ENCODE data around the gene DYNC1LI1. TPM values are rescaled to one million over a fixed set of nuclear protein-coding genes. Genes with fewer than 3 reads are reported as not detected.
"Not testable (repeated sequence)": the region's sequence is repeated elsewhere in the genome, so short reads cannot be mapped to it uniquely, and the experiment has no call there.

The DYNC1LI1 gene
- total RNA-seq, 1 donor from 2014 or later = 38.6 TPM

DNA sequence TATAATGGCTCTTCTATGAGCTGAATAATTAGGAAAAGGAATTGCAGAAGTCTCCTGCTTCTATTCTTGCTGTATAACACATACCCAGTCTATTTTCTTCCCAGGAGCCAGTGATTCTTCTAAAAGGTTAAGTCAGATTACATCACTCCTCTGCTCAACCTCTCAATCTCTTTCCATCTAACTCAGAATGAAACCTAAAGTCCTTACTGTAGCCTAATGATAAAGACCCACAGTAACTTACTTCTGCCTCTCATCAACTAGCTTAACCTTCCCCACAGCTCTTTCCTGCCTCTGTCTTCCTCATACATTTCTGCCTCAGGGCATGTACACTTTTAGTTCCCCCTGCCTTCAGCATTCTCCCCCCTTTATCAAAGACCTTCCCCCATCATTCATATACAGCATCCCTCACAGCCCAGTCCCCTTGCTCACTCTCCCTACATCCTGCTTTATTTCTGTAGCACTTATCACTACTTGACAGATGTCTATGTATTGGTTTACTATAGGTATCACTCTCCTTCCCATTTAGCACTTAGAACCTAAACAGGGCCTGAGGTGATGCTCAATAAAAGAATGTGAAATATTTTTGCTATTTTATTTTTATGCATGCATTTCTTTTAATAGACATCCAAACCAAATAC lies 39.5 kb downstream of the DYNC1LI1 start:
- no peak for DNase-seq (ENCODE audit: low read depth in 2 of 2)

DNA sequence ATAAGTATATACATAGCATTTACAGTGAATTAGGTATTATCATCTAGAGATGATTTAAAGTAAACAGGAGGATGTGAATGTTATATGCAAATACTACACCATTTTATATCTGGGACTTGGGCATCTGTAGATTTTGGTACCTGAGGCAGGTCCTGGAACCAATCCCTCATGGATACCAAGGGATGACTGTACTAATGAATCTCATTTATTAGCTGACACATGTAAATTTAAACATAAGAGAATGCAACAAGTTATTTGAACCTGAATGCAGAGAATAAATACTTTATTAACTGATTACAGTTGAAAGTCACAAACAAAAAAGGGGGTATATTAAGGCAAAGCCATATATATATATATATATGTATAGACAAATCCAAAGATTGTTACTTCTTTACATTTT lies 44.9 kb downstream of the DYNC1LI1 start:
- no peak for DNase-seq (ENCODE audit: low read depth in 2 of 2)

DNA sequence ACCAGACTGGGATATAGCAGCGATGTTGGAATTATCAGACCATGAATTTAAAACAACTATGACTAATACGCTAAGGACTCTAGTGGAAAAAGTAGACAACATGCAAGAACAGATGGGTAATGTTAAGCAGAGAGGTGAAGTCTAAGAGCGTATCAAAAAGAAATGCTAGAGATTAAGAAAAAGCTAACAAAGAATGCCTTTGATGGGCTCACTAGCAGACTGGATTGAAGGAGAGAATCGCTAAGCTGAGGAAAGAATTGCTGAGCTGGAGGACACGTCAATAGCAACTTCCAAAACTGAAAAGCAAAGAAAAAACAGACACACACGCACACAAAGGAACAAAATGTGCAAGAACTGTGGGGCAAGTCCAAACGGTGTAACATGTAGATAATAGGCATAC lies 48.0 kb downstream of the DYNC1LI1 start:
- no peak for DNase-seq (ENCODE audit: low read depth in 2 of 2)

DNA sequence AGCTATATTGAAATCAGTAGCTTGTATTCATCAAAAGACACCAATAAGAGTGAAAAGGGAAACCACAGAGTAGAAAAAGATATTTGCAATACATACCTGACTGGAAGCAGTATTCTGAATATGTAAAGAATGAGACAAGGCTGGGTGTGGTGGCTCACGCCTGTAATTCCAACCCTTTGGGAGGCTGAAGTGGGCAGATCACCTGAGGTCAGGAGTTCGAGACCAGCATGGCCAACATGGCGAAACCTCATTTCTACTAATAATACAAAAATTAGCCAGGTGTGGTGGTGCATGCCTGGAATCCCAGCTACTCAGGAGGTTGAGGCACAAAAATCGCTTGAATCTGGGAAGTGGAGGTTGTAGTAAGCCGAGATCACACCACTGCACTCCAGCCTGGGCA lies 51.7 kb downstream of the DYNC1LI1 start:
- DNase-seq (ENCODE audit: low read depth in 2 of 2) = not testable (repeated sequence)

DNA sequence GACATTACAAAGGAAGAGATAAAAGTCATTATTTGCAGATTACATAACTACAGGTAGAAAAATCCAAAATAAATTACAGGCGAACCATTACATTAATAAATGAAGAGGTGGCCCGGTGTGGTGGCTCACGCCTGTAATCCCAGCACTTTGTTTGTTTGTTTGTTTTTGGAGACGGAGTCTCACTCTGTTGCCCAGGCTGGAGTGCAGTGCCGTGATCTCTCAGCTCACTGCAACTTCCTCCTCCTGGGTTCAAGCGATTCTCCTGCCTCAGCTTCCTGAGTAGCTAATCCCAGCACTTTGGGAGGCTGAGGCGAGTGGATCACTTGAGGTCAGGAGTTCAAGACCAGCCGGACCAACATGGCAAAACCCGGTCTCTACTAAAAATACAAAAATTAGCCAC lies 53.9 kb downstream of the DYNC1LI1 start:
- DNase-seq (ENCODE audit: low read depth in 2 of 2) = not testable (repeated sequence)

DNA sequence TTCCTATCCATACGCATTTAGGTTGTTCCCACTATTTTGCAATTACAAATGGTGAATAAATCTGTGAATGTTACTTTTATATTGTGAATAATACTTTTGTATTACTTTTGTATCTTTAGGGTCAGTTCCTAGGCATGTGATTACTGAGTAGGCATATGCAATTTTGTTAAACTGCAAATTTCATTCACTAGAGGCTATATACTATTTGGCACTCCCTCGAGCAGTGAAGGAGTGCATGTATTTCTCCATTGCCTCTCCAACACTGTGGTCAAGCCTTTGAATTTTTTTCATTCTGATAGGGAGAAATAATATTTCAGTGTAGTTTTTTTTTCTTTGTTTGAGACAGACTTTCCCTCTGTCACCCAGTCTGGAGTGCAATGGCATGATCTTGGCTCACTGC lies 59.7 kb downstream of the DYNC1LI1 start:
- DNase-seq (ENCODE audit: low read depth in 2 of 2) = no peak

DNA sequence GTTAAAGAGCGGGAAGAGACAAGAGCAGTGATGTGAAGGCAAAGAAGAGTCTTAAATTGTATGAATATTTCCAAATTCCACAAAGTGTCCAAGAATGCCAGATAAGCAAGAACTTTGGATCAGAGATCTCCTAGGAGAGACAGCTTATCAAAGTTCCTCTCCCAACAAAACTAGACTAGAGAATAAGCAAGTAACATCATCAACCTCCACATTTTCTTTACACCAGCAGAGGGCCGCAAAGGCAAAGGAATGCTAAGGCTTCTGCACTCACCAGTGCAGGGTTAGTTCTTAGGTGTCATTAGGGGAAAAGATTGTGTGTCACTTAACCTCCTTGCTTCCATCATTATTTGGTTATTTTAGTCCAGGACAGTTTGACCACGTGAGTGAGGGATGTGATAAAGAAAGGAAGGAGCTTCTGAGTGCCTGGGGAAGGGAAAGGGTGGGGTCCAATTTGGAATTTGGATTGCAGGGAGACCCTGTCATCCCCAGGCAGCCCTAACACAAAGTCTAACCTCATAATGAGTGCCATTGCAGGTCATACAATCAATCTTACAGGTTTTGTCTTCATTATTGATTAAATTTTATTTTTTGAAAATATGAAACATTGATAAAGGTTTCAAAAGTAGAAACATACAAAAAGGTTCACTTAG lies 60.5 kb downstream of the DYNC1LI1 start:
- DNase-seq (ENCODE audit: low read depth in 2 of 2) = peak; percentile 56 to 75

DNA sequence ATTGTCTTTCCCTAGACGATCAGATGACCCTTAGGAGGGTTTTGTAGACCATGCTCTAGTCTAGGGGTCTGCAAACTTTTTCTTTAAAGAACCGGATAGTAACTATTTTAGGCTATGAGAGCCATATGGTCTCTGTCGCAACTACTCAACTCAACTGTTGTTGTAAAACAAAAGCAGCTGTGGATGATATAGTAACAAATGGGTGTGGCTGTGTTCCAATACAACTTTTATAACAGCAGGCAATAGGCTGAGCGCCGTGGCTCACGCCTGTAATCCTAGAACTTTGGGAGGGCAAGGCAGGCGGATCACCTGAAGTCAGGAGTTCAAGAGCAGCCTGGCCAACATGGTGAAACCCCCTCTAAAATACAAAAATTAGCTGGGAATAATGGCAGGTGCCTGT lies 61.9 kb downstream of the DYNC1LI1 start:
- DNase-seq (ENCODE audit: low read depth in 2 of 2) = no peak

DNA sequence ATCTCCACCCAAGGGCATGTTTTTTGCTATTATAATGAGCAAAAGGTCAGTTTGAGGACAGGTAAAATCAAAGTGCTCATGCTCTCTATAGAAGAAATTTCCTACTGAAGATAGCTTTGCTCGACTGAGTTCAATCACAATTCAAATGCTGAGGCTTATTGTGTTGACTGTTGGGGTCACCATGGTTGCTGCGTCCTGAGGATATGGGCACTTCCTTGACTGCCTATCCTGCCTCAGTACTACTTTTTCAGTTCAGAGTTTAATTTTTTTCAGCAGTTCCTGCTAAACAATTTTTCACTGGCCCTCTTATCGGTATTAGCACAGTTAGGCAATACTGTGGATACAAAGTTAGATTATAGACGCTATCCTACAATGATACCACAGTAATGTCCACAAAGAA lies 64.2 kb downstream of the DYNC1LI1 start:
- peak in 1 of 2 donors; percentile 51 for DNase-seq (ENCODE audit: low read depth in 2 of 2)

DNA sequence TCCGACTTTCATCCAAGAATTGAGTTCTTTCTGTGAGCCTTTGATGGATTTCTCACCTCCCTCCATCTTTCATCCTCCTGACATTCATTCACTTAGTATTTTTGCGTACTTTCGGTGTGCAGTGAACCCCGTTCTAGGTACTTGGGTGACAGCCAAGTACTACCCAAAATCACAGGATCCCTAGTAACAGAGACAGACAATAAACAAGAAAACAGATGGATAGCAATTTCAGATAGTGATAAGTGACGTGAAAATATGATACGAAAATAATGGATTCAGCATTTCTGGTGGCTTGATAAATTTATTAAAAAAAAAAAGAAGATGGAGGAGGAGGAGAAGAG lies 67.7 kb downstream of the DYNC1LI1 start:
- DNase-seq (ENCODE audit: low read depth in 2 of 2) = no peak

DNA sequence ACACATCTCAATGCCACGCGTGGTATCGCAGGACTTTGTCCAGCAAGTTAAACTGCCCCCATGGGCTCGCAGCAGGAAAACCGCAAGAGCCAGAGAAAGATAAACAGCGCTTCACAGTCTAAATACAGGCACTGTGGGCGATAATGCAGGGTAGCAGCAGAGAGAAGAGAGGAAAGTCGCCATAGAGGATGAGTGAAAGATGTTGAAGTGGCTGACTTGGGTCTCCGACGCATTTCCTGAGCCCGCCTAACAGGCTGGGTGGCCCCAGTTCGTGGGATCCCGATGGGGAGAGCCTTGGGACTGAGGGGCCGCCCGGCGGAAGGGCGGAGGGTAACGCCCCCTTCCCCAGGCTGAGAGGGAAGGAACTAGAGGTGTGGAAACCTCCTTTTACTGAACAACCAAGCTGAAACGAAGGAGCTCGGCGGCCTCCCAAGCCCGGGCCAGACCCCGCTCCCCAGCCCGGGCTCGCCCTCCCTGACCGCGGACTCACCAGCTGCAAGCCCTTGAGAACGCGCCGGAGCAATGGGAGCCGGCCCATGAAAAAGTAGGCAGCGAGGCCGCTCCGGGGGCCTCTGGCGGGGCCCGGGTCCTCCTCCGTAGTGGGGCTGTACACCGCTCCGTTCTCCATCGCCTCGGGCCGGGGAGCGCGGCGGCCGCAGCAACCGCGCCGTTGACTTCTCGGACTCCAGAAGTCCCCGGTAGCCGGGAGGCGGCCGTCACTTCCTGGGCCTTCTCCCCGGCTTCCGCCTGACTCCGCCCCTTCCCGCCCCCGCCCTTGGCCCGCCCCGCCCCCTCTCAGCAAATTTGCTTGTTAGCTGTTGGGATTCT lies 68.3 kb downstream of the DYNC1LI1 start, which contains the start of gene CMTM6:
TSS of gene CMTM6 (minus strand) at position 735 of the 828 bp plus-strand sequence. CDS start at position 628, 107 bp downstream.
- DNase-seq (ENCODE audit: low read depth in 2 of 2) = peak; percentile 40 to 75

DNA sequence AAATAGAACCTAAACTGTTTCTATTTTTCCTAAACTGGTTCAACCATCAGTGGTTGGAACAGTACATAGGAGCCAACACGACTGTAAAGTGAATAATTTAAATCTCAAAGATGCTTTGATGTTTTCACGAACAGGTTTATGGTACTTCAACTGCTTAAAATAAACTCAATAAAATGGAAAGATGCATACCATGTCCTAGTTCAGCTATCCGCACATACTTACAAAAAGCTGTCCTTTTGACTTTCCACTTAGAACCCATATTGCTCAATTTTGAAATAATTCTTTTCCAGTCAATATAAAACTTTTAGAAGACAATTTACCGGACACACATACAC lies 68.9 kb downstream of the DYNC1LI1 start:
- DNase-seq (ENCODE audit: low read depth in 2 of 2) = no peak

DNA sequence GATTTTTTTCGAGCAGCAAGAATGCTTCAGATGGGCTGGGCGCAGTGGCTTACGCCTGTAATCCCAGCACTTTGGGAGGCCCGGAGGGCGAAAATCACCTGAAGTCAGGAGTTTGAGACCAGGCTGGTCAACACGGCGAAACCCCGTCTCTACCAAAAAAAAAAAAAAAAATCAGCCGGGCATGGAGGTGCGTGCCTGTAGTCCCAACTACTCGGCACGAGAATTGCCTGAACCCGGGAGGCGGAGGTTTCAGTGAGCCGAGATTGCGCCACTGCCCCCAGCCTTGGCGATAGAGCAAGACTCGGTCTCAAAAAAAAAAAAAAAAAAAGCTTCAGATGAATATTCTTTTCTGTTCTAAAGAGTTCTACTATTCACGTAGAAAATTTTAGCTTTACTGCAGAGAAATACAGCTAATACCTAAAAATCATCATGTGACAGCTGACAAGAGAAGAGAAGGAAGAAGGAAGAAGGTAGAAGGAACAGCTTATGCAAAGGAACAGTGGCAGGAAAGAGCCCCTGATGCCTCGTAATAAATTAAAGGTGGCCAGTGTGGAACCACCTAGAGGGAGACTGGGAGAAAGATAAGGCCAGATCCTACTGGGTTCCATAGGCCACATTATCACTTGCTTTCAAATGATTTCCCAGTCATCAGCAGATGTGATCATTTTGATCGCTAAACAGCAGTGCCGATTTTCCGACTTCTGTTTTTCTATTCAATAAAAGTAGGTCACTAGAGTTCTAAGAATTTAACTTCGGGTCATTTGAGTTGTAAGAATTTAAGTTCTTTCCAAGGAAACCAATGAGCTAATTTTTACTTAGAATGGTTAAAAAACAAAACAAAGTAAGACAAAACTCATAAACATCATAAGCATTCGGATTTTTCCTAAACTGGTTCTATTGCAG lies 69.5 kb downstream of the DYNC1LI1 start:
- no peak for DNase-seq (ENCODE audit: low read depth in 2 of 2)

DNA sequence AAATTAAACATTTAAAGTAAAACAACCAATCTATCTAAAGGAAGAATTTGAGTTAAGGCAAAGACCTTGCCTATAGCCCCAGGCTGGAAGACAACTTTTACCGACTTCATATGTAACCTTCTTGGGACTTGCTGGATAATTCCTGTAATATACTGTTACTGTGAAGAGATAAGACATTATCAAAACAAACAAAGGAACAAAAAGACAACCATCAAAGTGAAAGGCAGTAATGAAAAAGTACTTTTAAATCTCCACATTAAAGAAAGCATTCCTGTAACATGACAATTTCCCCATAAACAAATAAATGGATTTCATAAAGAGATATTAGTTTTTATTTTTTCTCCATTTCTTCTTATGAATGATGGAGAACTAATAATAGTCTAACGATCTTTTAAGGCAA lies 70.4 kb downstream of the DYNC1LI1 start:
- DNase-seq (ENCODE audit: low read depth in 2 of 2) = no peak

DNA sequence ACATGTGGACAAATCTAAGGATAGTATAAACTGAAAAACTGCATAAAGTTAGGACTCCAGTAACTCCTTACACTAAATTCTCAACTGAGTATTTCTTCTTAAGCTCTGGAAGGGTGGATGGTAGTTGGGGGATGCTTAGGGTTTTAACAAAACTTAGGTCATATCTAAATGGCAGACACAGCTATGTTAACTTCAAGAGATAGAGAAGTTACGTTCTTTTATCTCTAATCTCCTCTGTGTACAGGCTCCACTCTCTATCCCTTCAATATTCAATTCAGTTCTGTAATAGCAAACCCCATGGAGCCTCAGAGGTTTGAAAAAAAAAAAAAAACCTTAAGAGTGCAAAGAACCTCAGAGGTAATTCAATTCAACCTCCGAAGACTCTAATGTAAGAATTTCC lies 71.1 kb downstream of the DYNC1LI1 start:
- no peak for DNase-seq (ENCODE audit: low read depth in 2 of 2)

DNA sequence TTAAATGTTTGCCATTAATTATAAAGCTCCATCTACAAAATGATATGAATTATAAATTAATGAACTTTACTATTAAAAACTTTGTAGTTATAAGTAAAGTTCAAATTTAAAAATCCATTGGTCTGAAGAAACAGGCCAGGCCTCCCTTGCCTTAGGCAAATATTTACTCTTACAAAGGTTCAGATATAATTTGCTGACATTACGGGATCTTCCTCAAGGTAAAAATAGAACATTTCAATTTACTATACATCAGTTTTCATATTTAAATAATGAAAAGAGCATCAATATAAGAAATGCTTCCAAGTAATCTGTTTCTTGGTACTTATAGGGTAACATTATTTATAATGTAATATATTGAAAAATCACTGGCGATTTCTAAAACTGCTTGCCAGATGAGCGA lies 71.7 kb downstream of the DYNC1LI1 start:
- no peak for DNase-seq (ENCODE audit: low read depth in 2 of 2)

DNA sequence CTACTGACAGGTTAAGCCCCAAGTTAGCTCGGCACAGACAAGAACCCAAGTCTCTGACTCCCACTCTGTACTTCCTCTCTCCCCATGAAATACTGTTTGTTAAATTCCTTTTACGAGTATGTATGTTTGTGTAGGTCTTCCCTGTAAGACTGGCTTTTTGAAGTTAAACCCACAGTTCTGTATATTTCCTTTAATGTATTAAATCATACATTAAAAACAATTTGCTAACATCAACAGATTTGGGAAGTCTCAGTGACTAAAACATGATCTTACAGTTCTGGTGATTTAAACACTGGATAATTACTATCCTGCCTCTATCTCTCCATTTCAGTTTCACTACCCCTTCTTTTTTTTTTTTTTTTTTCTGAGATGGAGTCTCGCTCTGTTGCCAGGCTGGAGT lies 72.4 kb downstream of the DYNC1LI1 start:
- no peak for DNase-seq (ENCODE audit: low read depth in 2 of 2)

DNA sequence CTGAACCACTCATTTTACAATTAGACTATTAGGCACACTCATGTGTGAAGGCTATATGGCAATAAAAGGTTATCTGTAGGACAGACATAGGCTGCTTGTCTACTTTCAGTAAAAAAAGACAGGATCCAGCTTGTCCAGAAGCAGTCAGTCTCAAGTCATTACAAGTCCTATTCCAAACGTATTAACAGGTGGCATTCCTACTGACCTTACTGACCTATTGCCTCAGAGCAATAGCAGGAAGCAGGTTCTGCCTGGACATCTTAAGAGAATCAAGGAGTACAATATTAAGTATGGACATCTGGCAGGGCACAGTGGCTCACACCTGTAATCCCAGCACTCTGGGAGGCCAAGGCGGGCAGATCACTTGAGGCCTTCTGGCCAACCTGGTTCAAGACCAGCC lies 75.0 kb downstream of the DYNC1LI1 start:
- no peak for DNase-seq (ENCODE audit: low read depth in 2 of 2)

DNA sequence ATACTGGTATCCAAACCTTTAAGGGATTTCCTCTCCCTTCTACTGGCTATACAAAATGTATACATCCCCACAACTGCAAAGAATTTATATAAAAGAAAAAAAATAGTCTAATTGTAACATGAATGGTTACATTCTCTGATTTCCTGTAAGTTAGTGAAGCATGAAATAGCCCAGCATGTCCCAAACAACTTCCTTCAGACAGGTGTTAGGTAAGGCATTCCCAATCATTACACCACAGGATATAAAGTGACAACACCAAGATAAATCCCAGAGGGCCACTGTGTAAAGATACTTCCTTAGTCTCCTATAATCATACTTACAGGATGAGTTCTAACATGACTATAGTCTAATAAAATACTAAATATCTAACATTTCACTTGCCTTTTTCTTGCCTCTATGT lies 75.6 kb downstream of the DYNC1LI1 start:
- DNase-seq (ENCODE audit: low read depth in 2 of 2) = no peak

DNA sequence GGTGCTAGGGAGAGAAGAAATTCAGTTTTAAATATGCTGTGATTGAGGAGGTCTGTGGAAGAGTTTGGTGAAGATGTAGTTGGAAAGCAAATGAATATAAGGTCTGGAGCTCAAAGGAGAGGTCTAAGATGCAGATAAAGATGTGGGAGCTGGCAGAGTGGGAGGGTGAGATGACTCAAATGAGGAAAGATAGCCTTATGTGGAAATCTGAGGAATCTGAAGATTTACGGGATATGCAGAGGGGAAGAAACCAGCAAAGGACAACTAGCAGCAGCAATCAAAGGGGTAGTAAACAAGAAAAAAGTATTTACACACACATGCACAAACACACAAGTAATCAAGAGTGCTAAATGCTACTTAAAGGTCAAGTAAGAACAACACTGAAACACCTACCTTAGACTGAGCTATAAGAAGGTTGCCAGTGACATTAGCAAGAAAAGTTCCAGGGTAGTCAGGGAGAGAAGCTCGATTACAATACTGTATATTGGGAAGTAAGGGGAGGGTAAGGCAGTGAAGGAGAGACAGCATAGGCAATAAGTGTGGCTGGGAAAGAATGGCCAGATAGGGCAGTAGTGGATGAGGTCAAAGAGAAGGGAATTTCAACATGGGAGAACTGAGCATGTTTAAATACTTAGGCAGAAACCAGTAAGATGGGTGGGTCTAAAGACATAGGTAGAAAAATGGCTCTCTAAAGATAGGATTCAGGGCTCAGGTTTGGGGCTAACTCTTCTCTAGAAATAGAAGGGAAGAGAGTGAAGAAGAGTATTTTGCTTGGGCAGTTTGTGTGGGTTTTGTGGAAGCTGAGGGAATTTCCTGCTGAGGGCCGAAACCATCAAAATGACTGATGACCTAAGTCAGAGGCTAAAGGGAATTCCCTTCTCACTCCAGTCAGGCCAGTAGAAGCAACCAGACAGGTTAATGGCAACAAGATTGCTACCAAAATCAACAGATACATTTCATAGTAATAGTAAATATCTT lies 76.9 kb downstream of the DYNC1LI1 start:
- peak in 1 of 2 donors; percentile 59 for DNase-seq (ENCODE audit: low read depth in 2 of 2)

Measured in dermis microvascular lymphatic vessel endothelial cell (primary cell).